Stimulated activated CD8-positive, alpha-beta memory T cell treated with anti-CD3 and anti-CD28 coated beads, Interleukin-12 subunit alpha, Interleukin-12 subunit beta, amount 100 ng/mL, for 24 hours (primary cell): Measurements from ENCODE around the gene ITIH3.

ENCODE experiments used
- DNase-seq: peaks from one replicate; pipeline ENCODE4 v3.0.0-alpha.2; 2020; ENCODE audit errors: extremely low read depth

ITIH3 gene

DNA sequence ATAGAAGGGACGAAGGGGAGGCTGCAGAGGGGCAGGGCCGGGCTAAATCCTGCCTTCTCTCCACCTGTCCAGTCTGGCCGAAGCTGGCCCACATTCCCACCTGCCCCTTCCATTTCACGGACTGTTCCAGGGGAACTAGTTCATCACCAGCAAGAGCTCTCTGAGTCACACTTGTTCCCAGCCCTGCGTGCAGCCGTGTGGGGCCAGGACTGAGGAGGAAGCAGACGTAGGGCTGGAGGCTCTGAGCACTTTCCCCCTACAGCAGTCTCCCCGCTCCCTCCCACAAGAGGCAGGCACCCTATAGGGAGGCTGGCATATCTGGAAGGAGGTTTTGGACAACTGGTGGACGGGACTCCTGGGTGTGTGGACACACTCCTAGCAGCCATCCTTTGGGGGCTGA, 32.8 kb downstream of the ITIH3 start:
- DNase-seq = no peak

DNA sequence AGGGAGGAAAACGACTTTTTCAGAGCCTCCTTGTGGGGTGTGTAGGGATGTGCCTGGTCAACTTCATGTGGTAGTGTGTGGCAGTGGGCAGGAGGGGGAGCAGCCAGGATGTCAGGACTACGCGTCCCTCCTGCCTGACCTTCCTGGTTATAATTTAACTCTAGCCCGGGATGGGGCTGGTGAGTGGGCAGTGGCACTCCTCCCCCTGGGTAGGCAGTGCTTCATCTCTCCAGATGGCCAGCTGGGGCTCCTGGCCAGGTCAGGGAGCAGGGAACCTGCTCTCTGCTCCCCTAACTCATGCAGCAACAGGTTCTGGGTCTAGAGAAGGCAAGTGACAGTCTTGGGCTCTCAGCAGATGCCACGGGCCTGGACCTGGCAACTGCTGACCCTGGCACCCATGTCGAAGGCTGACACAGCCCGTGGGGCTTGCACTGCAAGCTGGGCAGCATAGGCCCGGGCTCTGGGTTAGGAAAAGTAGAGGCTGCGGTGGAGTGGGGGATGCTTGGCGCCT, 33.3 kb downstream of the ITIH3 start:
- no peak for DNase-seq

DNA sequence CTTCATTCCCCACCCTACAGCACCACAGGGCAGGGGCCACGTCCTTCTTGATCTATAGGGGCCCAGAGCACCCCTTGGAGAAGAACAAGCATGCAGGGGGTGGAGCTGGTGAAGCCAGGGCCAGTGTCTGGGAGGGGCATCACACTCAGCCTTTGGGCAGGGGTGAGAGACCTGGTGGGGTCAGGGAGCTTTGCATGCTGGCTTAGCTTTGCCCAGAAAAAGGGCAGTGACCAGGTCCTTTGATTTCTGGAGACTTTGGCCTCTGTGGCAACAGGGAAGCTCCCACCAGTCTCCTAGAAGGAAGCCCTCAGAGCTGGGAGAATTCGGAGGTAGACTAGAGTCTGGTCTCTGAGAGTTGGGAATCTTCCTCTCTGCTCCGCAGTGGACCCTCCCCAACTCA, 34.9 kb downstream of the ITIH3 start:
- DNase-seq = no peak

GRCh38 chr3:52829906-52830463, 35.4 kb downstream of the ITIH3 start:
- DNase-seq = no peak

GRCh38 chr3:52830535-52831258, 36.1 kb downstream of the ITIH3 start, which contains the start of gene ITIH4:
TSS of gene ITIH4 (minus strand) at chr3:52830672. CDS start at chr3:52830642, 30 bp downstream.
- DNase-seq = no peak

DNA sequence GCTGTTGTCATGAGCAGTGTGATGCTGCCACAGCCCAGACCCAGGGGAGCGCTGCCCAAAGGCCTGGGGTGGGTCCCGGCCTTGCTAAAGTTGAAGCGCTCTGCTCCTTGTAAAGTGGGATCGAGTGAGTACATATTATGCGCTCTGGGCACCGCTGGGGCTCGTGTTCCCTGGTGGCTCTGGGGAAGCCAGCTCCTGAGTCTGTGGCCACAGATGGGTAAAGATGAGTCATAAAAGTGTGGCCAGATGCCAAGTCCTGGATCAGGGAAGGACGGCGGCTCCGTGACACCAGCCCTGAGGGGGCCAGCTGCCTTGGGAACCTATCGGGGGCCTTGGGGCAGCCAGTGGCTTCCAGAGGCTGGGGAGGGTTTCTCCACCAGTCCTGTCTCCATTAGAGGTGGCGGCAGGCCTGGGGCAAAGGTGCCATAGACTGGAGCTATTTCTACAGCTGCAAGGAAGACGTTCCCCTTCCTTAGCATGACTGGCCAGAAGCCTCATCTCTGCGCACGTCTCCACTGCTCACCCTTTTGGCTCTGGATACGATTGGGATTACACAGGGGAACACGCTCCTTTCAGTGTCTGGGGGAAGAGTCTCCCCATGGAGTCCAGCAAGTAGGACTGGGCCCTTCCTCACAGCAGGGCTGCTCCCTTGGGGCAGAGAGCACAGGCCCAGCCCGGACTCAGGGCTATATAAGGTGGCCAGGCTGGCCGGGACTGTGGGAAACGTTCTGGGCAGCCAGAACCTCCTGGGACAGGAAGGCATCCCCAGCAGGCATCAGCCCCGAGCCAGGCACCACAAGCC, 37.1 kb downstream of the ITIH3 start:
- no peak for DNase-seq

DNA sequence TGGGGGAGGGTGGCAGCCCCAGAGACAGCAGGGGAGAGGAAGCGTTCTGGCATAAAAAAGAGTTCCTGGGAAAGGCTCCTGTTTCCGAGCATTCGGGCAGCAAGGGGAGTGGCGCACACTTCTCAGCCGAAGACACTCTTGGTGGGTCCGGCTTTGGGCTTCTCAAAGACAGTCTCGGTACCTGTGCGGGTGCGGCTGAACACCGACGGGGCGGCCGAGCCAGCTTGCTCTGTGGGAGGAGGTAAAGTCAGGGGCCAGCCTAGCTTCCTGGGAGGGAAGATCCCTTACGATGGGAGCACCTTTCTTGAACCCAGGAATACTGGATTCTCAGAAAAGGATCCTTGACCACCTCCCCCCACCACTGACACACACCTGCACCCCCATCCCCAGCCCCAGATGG, 38.6 kb downstream of the ITIH3 start:
- DNase-seq = no peak

DNA sequence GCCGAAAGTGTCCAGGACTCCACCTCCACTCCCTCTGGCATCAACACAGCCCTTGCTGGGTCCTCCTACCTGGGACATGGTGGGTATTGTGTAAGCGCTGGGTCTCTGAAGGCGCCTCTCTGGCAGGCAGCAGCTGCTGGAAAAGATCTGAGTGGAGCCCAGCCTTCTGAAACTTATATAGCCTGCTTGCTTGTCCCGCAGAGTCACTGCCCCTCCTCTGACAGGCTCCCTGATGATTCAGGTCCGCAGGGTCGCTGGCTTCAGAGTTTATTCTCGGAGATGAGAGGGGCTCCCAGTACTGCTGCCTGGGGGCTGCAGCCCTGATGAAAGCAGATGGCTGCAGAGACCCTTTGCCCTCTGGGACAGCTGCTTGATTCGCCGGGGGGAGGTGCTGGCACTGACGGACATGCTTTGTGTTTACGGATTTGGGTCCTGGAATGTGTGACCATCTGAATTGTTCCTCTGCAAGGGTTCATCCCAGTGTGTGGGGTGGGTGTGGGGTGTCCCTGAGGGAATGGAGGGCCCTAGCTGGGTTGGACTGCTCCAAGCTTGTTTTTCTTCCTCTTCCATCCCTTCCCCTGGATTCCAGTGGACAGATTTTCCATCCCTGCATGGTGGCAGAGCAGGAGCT, 40.4 kb downstream of the ITIH3 start, which contains the start of gene MUSTN1:
Gene MUSTN1 (minus strand): TSS at position 149 of the 631 bp plus-strand sequence. CDS start 71 bp downstream, at position 78.
- no peak for DNase-seq

- no peak for DNase-seq
Observed at GRCh38 chr3:52835766-52836470, 41.3 kb downstream of the ITIH3 start.

GRCh38 chr3:52836471-52836845, 41.9 kb downstream of the ITIH3 start:
- no peak for DNase-seq

- no peak for DNase-seq
Observed at GRCh38 chr3:52836986-52837385, 42.4 kb downstream of the ITIH3 start.

GRCh38 chr3:52838561-52839267, 44.1 kb downstream of the ITIH3 start:
- DNase-seq = no peak

GRCh38 chr3:52839268-52839575, 44.6 kb downstream of the ITIH3 start:
- no peak for DNase-seq

- DNase-seq = no peak
Observed at GRCh38 chr3:52839892-52840545, 45.4 kb downstream of the ITIH3 start.

DNA sequence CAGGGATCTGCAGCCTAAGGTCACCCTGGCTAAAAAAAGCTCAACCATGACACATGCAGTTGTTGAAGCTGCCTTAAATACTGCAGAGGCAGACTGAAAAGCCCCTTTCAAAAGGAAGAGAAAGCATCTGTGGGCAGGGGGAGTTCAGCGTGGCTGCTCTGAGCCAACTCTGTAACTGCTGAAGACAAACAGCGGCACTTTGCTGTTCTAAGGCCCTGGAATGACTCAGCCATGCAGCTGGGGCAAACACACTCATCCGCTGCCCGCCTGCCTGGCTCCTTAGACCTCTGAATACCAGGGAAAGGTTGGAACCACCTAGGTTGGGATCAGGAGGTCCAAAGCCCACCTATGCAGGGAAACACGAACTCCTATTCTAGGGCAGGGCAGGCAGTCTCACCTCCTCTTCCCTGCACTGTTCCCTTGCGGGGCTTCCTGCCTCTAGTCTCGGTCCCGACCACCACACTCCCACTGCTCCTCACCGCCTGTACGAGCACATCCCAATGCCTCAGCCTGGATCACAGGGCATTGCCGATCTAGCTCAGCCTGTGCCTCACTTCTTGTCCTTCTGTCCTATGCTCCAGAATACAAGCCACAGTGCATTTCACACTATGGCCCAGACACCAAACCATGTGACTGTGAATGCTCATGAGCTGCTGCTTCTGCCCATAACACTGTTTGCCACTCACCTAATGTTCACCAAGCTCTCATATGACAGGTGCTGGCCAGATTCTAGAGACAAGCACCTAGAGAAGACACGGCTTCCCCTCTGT, 46.8 kb downstream of the ITIH3 start:
- DNase-seq = no peak

DNA sequence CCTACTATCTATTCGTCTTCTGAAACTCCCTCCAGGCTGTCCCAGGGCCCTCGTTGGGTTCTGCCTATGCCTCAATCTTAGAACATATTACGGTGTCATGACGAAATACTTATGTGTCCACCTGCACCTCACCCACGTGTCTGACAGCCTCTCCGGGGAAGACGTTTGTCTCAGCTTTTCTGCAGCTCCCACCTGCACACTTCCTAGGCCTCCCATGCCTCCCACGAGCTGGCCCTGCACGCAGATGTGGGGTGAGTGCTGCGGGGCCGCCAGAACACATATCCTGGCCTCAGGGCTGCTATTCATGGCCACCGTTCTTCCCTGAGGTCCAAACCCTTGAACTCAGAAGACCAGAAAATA, 47.4 kb downstream of the ITIH3 start:
- DNase-seq = no peak

- no peak for DNase-seq
Observed at GRCh38 chr3:52842424-52842823, 47.8 kb downstream of the ITIH3 start.

DNA sequence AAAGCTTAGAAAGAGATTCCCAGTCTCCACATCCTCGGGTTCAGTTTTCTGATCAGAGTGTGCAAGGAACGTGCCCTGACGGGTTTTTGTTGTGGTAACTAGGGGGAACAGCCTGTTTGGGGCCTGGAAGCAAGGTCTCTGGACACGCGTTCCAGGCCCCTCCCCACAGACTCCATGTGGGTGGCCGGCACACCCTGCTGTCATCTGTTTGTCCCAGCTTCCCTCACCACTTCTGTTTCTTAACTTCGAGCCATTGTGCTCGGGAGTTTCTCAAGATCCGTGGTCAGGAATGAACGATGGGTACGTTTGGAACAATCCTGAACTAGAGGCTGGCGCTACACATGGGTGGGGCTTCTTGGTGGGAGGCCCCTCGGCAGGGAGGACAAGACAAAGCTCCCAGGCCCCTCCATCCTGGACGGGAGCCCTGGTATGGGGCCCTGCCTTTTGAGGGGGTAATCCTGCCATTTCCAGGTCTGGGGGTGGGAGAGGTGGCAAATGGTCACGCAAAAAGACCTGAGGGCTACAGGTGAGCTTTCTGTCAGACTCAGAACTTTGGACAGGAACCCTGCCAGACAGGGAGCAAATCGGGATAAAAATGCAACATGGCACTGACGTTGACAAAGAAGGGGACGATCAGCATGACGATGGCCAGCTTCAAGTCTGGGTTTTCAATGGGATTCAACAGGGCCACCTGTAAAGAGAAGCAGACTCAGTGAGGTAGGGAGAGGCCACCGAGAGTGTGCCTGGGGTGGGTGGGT, 48.7 kb downstream of the ITIH3 start:
- DNase-seq = no peak

DNA sequence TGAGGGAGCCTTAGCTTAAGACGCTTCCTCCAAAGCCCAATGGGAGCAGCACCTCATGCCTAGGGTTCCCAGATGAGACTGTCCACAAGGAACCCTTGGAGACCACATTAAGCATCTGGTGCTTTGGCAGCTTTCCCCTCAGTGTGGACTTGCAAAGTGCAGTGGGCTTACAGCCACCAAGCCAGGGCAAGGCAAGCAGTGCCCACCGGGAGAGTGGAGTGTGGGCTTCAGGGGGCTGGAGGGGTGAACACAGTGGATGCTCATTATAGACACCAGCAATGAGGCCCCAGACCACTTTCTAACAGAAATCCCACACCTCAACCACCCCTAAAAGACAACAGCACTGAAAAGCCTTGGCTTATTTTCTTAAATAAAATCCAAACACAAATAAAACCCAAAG, 49.3 kb downstream of the ITIH3 start:
- no peak for DNase-seq
